ENCODE measurements around the gene ASCL2.

ASCL2 gene

DNA sequence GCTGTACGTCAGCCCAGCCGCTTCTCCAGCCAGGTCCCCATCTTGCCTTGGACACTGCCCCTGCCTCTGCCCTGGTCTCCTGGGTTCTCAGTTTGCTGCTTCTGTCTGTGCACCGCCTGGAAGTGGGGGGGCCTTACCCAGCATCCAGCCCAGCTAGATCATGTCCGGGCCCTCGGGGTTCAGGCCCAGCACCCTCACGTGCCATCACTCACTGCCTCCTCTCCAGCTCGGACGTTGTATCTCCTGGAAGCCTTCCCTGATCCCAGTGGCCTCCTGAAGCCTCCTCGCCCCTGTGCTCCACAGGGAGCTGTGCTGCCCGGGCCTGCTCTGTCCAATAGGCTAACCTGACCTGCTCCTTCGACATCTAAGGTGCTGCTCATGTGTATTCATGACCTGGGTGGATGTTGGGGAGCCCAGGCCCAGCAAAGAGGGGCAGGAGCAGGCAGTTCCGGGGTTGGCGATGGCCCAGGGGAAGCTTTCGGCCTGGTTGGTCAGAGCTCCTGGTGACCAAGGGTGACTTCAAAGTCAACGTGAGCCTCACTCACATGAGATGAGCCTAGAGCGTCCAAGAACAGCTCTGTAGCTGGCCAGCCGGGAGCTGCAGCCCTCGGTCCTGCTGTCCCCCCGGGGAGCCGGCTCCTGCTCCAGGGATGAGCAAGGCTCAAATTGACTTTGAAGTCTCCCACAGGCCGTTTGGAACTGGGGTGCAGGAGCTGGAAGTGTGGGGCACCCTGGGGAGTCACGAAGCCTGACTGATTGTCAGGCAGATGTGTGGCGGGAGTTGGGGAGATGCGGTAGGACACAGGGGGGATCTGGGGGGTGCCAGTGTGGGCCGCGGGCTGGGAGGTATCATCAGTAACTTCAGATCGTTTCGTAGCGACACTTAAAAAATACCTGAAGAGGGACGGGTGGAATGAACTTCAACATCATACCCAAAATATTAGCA lies 5.2 kb upstream of the ASCL2 start:
- no peak for TF ChIP-seq GATA3 (IDR thresholded peaks at IDR 0.05; ENCODE audit: low read depth, low read length)
- TF ChIP-seq GATA2 (IDR thresholded peaks at IDR 0.05; ENCODE audit: low read depth, low read length), result no peak

DNA sequence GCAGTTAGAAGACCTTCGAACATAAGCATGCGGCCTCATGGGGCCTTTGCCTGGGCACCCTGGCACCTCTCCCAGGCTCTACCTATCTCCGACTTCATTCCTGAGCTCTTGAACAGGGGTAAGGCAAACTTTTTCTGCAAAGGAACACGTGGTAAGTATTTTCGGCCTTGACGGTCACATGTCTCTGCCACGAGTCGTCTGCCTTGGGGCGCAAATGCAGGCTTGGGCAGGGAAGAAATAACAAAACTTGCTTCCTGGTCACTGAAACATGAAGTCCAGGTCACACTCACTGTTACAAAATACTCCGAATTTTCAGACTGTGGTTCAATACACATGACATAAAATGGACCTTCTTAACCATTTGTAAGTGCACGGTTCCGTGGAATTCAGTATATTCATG lies 3.4 kb upstream of the ASCL2 start:
- TF ChIP-seq GATA3 (IDR thresholded peaks at IDR 0.05; ENCODE audit: low read depth, low read length), result no peak

DNA sequence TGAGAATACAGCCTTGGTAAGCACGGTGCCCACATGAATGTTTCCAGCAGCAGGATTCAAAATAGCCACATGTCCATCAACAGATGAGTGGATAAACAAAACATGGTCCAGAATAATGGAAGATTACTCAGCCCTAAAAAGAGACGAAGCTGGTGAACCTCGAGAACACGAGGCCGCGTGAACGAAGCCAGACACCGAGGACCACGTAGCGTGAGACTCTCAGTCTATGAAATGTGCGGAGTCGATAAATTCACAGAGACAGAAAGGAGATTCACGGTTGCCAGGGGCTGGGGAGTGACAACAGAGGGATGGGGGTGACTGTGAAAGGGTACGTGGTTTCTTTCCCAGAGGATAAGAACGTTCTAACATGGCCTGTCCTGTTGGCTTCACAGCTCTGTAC lies 2.9 kb upstream of the ASCL2 start:
- TF ChIP-seq GATA3 (IDR thresholded peaks at IDR 0.05; ENCODE audit: low read depth, low read length) (no peak), GATA2 (IDR thresholded peaks at IDR 0.05; ENCODE audit: low read depth, low read length) (no peak)

DNA sequence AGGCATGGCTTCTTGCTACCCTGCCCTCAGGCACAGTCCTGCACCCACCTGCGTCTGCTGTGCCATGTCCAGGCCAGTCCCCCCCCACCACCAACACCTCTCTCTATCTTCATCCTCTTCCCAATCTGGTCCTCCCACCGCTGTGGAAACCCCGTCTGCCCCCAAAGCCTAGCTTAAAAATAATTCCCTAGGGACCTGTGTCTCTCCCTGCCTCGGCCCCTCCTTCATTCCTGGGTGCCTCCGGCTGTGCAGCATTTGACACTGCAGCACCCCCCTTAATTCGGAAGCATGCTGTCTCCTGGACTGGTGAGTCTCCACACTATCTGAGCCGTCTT lies 2.5 kb upstream of the ASCL2 start:
- TF ChIP-seq GATA2 (IDR thresholded peaks at IDR 0.05; ENCODE audit: low read depth, low read length) (no peak), GATA3 (IDR thresholded peaks at IDR 0.05; ENCODE audit: low read depth, low read length) (no peak)

DNA sequence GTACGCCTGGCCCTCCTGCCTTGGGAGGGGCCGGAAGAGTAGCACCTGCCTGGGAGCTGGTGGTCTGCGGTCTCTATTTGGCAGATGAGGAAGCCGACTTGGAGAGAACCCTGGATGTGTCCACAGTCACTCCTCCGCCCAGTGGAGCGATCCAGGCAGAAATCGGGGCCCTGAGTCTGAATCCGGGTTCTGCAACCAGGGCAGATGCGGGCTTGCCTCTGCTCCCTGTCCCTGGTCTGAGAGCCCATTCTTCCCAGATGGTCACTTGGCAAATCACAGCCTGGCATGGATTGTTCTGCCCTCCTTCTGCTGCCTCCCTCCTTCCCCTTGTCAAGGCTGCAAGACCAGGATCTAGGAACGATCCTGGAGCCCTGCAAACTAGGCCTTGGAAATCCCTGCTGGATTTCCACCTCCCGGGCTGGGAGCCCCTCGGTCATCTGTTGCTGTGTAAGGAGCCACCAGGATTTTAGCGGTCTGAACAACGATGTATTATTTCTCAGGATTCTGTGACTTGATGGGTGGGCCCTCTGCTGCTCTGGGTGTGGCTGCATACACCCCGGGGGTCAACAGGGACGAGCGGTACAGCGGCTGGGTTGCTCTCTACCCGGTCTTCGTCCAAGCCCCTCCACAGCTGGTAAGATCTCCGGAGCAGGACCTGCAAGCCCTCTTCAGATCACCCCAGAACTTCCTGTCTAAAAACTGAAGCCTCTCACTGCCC lies 2.0 kb upstream of the ASCL2 start:
- no peak for TF ChIP-seq GATA2 (IDR thresholded peaks at IDR 0.05; ENCODE audit: low read depth, low read length)
- no peak for TF ChIP-seq GATA3 (IDR thresholded peaks at IDR 0.05; ENCODE audit: low read depth, low read length)

DNA sequence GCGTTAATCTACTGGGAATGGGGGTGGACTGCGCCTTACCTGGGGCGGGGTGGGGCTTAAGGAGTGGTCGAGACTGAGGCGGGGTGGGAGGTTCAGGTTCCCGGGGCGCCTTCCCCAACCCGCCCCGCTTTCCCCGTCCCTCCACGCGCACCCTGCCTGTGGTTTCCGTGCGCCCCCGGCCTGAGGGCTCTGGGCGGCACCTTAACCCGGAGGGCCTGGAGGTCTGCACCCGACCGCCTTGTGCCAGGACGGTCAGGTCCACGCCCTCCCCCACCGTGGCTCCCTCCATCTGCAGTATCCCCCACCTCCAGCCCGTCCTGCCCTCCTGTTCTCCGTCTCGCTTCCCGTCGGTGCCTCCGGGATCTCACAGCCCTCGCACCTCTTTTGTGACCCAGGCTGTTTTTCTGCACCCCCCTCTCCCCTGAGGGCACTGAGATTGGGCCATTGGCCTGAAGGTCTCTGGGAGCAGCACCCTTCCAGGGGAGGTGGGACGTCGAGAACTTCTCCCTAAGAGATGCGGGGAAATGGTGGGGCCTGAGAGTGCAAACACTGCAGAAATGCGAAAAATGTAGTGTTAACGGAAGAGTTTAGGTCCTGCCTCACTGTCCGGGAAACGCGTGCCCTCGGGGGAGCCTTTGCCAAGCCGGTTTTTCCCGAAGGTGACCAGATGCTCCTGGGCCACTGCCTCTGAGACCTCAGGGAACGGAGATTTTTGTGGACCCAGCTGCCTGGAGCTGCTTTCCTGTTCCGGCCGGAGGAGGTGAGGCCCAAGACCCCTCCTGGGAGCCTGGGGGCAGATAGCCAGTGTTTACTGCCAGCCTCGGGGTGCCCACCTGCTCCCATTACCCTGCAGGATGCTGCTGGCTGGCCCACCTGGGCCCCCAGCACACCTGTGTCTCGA lies 1.2 kb upstream of the ASCL2 start:
- TF ChIP-seq GATA3 (IDR thresholded peaks at IDR 0.05; ENCODE audit: low read depth, low read length) (no peak), GATA2 (IDR thresholded peaks at IDR 0.05; ENCODE audit: low read depth, low read length) (no peak)

DNA sequence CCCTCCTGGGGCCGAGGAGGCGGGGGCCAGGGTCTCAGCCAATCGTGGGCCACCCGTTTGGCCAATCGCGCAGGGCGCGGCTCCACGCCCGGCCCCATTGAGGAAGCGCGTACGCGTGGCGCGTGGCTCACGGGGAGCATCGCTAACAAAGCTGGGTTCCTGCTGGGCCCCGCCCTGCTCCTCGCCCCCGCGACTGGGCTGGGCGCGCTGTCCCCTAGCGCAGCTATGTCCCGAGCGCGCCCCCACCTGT lies 614 bp upstream of the ASCL2 start:
- TF ChIP-seq GATA2 (IDR thresholded peaks at IDR 0.05; ENCODE audit: low read depth, low read length) (no peak), GATA3 (IDR thresholded peaks at IDR 0.05; ENCODE audit: low read depth, low read length) (no peak)

DNA sequence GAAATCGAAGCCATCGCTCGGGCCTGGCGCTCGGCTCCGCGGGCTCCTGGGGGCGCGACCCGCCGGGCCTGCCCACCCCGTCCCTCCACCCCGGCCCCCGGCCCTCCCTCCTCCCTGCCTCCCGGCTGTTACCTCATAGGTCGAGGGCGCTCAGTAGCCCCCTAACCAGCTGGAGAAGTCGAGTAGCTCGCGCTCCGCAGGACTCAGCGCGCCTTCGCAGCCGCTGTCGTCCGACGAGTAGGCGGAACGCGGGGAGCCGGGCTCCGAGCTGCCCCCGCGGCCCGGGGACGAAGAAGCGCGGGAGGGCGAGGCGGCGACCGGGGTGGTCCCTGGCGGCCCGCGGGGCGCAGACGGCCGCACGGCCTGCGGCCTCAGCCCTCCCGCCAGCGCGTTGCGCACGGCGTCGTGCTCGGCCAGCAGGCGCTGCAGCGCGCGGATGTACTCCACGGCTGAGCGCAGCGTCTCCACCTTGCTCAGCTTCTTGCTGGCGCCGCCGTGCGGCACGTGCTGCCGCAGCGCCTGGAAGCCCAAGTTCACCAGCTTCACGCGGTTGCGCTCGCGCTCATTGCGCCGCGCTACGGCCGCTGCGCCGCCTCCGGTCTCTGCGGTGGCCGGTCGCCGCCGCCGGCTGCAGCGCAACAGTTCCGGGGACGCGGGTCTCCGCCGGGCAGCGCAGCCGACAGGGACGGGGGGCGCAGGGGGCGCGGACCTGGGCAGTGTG lies 627 bp downstream of the ASCL2 start:
- TF ChIP-seq GATA3 (IDR thresholded peaks at IDR 0.05; ENCODE audit: low read depth, low read length) (no peak), GATA2 (IDR thresholded peaks at IDR 0.05; ENCODE audit: low read depth, low read length) (no peak)

DNA sequence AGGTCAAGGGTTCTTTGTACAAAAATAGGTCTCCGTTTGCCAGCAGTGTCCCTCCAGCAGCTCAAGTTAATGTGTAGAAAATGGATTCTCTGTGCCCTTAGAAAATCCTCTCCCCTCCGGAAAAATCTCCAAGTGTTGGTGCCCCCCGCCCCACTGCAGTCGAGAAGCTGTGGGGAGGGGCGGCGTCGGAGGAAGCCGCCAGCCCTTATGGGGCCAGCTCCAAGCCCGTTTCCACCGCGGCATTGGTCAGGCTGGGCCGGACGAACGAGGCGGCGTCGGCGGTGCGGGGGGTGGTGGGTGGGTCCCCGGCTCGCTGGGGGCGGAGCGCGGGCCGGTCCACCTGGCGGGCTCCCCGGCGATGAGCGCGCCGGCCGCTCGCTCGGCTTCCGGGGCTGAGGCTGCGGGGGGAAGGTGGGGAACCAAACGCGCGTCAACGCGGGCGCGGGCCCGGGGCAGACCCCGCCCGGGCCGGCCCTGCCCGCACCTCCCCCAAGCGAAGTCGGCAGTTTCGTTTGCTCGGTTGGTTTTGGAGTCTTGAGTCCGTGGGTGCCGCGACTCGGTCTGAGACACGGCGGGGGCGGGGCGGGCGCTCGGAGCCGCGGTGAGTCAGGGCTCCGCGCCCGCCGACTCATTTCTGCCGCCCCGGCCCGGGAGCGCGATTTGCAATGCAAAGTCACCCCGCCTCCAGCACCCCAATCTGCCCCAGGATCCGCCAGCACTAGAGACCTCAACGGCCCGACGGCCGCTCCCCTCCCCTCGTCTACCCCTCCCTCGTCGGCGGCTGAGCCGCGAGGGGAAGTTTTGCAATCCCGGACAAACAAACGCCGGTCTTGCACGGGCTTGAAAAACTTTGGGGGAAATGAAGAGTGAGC lies 1.4 kb downstream of the ASCL2 start:
- TF ChIP-seq GATA2 (IDR thresholded peaks at IDR 0.05; ENCODE audit: low read depth, low read length) (no peak), GATA3 (IDR thresholded peaks at IDR 0.05; ENCODE audit: low read depth, low read length) (no peak)

DNA sequence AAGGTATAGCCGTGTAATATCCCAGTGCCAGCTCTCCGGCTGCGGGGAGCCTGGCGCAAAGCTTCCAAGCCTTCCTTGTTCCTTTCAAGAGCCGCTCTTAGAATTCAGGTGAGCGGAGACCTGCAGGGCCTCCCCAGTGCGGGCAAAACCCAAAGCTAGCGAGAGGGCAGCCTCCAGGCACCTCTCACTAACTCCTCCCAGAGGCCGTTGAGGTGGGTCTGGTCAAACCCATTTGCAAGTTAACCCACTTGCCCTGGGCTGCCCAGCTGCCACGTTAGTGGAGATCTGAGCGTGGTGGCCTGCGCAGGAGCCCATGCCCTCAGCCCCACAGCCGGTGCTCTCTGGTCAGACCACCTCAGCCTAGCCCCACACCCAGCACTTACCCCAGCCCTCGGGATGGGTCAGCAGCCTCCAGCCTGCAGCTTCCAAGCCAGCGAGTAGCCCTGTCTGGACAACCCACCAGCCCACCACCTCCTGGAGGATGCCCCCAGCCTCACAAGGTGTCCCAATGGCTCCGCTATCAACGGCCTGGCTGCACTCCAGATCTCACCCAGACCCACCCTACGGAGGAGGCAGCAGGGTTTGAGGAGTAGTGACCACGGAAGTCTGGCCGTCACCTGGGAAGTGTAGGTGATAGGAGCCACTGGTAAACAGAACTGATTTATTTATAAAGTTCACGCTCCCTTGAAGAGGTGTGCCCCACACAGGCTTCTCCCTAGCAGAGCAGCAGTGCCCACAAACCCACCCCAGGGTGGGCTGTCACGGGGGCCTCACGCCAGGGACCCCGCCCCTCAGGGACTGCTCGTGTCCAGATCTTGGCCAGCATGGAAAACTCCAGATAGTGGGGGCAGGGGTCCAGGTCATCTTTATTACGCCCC lies 2.3 kb downstream of the ASCL2 start:
- TF ChIP-seq GATA3 (IDR thresholded peaks at IDR 0.05; ENCODE audit: low read depth, low read length) (no peak), GATA2 (IDR thresholded peaks at IDR 0.05; ENCODE audit: low read depth, low read length) (no peak)

DNA sequence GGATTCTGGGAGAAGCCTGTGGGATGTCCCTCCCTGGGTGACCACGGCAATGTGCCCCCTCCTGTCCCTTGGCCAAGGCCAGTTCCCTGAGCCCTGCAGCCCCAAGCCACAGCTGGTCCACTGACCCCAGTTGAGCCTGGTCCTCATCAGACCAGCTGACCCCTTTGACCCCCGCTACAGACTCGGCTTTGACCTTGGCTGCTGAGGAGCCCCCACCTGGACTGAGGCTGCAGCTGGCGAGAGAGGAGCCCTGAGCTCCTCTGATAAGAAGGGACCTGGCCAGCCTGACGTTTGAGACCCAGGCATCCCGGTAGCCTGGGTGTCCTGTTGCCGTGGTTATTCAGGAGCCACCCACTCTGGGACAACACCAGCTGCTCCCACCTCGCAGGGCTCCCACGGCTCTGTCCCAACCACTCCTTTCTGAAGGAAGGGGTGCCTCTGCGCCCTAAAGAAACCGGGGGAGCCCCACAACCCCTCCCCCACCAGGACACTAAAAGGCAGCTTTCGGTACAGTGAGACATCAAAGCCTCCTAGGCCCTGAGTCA lies 3.0 kb downstream of the ASCL2 start:
- no peak for TF ChIP-seq GATA2 (IDR thresholded peaks at IDR 0.05; ENCODE audit: low read depth, low read length)

Measured in SH-SY5Y (cell line).